Mesendoderm (in vitro differentiated cells): ENCODE measurements around the gene C11orf71.
A peak's percentile ranks its signal among the peaks of the same experiment; 100 is the strongest.

Experiments
- DNase-seq: peaks from one replicate; pipeline ENCODE4 v3.0.0; 2013
- H2AK5ac ChIP-seq: 2 replicates; pipeline ENCODE4 v1.6.1; 2013; ENCODE audit warnings: low read length, inconsistent platforms
- H2BK120ac ChIP-seq: 2 replicates; pipeline ENCODE4 v1.6.1; 2013; ENCODE audit warnings: low read depth, mild to moderate bottlenecking, low read length, moderate library complexity, mixed read lengths
- H2BK15ac ChIP-seq: replicated peaks from 2 replicates; pipeline ENCODE4 v1.6.1; 2013; ENCODE audit warnings: low read depth, mild to moderate bottlenecking, moderate library complexity
- H2BK5ac ChIP-seq: 2 replicates; pipeline ENCODE4 v1.6.1; 2013; ENCODE audit warnings: low read length, inconsistent platforms
- H3K18ac ChIP-seq: 2 replicates; pipeline ENCODE4 v1.6.1; 2013; ENCODE audit warnings: mild to moderate bottlenecking, low read length, mixed read lengths
- H3K23ac ChIP-seq: one replicate; pipeline ENCODE4 v1.6.1; 2013; ENCODE audit warnings: low read length
- H3K27ac ChIP-seq: 2 replicates; pipeline ENCODE4 v1.5.1; 2013; ENCODE audit warnings: low read depth, mild to moderate bottlenecking, inconsistent platforms, low read length, moderate library complexity
- H3K27me3 ChIP-seq: 2 replicates; pipeline ENCODE4 v1.6.1; 2013; ENCODE audit warnings: low read length, control low read depth, mild to moderate bottlenecking, inconsistent platforms; ENCODE audit not compliant: insufficient read depth, poor library complexity
- H3K36me3 ChIP-seq: 2 replicates; pipeline ENCODE4 v1.6.1; 2013; ENCODE audit warnings: low read length, inconsistent platforms; ENCODE audit not compliant: control insufficient read depth, insufficient read depth
- H3K4ac ChIP-seq: one replicate; pipeline ENCODE4 v1.6.1; 2013; ENCODE audit warnings: low read depth, mild to moderate bottlenecking, low read length, moderate library complexity
- H3K4me1 ChIP-seq: 2 replicates; pipeline ENCODE4 v1.6.1; 2013; ENCODE audit warnings: low read depth, low read length, inconsistent platforms; ENCODE audit not compliant: control insufficient read depth
- H3K4me2 ChIP-seq: 2 replicates; pipeline ENCODE4 v1.6.1; 2013; ENCODE audit warnings: low read length
- H3K4me3 ChIP-seq: 2 replicates; pipeline ENCODE4 v1.5.1; 2013; ENCODE audit warnings: mild to moderate bottlenecking, low read length
- H3K56ac ChIP-seq: one replicate; pipeline ENCODE4 v1.6.1; 2013; ENCODE audit warnings: low read length
- H3K79me1 ChIP-seq: 2 replicates; pipeline ENCODE4 v1.6.1; 2013; ENCODE audit warnings: low read length, inconsistent platforms
- H3K79me2 ChIP-seq: 2 replicates; pipeline ENCODE4 v1.6.1; 2013; ENCODE audit warnings: mild to moderate bottlenecking, low read length; ENCODE audit not compliant: control insufficient read depth, insufficient read depth
- H3K9ac ChIP-seq: 2 replicates; pipeline ENCODE4 v1.6.1; 2013; ENCODE audit warnings: low read length, inconsistent platforms
- H4K5ac ChIP-seq: one replicate; pipeline ENCODE4 v1.6.1; 2013; ENCODE audit warnings: low read length
- H4K8ac ChIP-seq: one replicate; pipeline ENCODE4 v1.6.1; 2013; ENCODE audit warnings: low read depth, mild to moderate bottlenecking, control low read depth, low read length, moderate library complexity
- WGBS: extraction: QIAGEN DNeasy Blood & Tissue Kit; methylation state at CpG from one replicate; pipeline ENCODE4 v1.1.7; 2013; ENCODE audit warnings: low lambda C conversion rate, missing lambda C conversion rate; ENCODE audit not compliant: insufficient coverage; ENCODE audit errors: extremely low coverage; 5-methylcytosine and 5-hydroxymethylcytosine counted together

C11orf71 gene

DNA sequence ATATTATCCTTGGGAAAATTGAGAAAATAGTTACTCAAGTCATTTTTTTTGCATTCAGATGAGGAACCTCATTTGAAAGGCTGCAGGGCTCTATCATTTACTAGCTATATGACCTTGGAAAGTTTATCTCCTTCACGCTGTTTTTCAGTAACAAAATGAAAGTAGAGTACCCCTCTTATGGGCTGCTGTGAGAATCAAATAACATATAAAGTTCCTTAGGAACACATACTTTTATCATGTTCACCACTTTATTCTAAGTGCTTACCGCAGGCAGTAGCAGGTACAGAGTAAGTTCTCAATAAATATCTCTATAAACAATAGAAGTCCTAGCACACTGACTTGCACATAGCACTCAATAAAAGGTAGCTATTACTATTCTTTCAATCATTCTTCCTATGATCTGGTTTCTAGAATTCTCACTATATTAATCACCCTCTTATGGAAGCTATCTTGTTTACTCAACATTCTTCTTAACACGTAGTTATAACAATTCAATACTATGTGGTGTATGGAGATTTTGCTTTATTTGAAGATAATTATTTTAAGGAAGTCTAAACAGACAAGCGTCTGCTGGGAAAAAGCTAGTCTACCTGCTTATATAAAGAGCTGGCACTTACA is 1.9 kb downstream of the C11orf71 start:
- no peak overlapping the region for H3K23ac ChIP-seq
- H3K27ac ChIP-seq = no peak overlapping the region
- no peaks in the 10 kb centered on the region for H3K79me1 ChIP-seq
- no peak overlapping the region for H3K4me3 ChIP-seq
- no peak overlapping the region for H3K4ac ChIP-seq
- H2BK120ac ChIP-seq = no peak overlapping the region
- no peaks in the 10 kb centered on the region for H3K36me3 ChIP-seq
- H3K27me3 ChIP-seq = no peaks in the 10 kb centered on the region
- no peak overlapping the region for H2BK15ac ChIP-seq
- no peak overlapping the region for H3K4me2 ChIP-seq
- H2BK5ac ChIP-seq = no peak overlapping the region
- no peak overlapping the region for H2AK5ac ChIP-seq
- H4K8ac ChIP-seq = no peak overlapping the region
- no peak for DNase-seq
- no CpG with 5 or more reads among the region's 4 CpGs for WGBS
- peaks cover 2% of the 10 kb centered on the region for H3K4me1 ChIP-seq
- peaks cover 17% of the 10 kb centered on the region for H3K79me2 ChIP-seq
- H3K9ac ChIP-seq = no peak overlapping the region
- no peak overlapping the region for H4K5ac ChIP-seq
- no peak overlapping the region for H3K56ac ChIP-seq
- H3K18ac ChIP-seq = no peak overlapping the region

DNA sequence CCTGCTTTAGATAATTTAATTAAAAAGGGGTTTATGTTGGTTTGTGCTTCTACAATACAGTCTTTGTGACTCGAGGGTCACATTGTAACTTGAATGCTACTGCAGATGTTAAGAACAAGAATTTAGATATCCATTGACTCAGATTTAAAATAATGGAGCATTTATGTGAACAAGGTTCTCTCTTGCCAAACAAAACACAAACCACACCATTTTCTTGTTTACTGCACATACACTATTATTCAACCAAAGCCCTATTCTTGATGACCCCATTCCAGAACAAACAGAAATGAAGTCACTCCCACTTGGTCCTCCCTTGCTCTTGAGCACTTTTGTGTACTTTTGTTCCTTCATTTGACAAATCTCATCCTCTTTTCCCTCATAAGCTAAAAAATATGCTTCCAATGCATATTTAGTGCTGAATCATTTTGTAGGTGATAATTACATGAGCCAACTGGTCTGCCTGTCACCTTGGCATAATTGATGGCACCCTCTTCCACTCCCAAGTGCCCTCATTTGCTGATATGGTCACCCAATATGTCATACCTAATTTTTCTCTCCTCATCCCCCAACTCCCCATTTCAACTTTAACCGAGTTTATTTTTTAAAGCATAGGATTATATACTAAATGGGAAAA is 2.8 kb downstream of the C11orf71 start:
- H2BK5ac ChIP-seq = no peak overlapping the region
- H3K4ac ChIP-seq = no peak overlapping the region
- H2AK5ac ChIP-seq = no peak overlapping the region
- H3K27me3 ChIP-seq = no peaks in the 10 kb centered on the region
- no peak overlapping the region for H3K4me3 ChIP-seq
- H3K4me2 ChIP-seq = no peak overlapping the region
- H2BK15ac ChIP-seq = no peak overlapping the region
- H2BK120ac ChIP-seq = no peak overlapping the region
- DNase-seq = no peak
- H4K5ac ChIP-seq = no peak overlapping the region
- no peak overlapping the region for H4K8ac ChIP-seq
- H3K56ac ChIP-seq = no peak overlapping the region
- no peaks in the 10 kb centered on the region for H3K36me3 ChIP-seq
- no peaks in the 10 kb centered on the region for H3K79me1 ChIP-seq
- no CpG with 5 or more reads among the region's 2 CpGs for WGBS
- H3K4me1 ChIP-seq = peaks cover 2% of the 10 kb centered on the region
- H3K23ac ChIP-seq = no peak overlapping the region
- no peak overlapping the region for H3K18ac ChIP-seq
- H3K79me2 ChIP-seq = peaks cover 14% of the 10 kb centered on the region
- H3K27ac ChIP-seq = no peak overlapping the region
- no peak overlapping the region for H3K9ac ChIP-seq

DNA sequence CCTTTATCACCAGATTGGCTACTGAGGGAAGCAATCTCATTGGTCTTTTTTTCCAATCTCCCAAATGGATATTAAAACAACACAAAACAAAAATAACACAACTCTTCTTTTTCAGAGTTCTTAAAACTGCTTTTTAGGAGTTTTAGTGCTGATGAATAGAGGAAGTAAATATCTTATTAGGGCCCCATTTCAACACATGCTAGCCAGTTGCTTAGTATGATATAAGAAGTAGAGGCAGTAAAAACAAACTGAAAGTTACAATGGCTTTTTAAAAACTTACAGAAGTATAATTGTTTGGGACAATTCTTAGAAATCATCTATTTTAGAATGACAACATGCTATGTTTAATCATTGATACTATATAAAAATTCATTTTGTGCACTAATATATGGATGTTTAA is 3.4 kb downstream of the C11orf71 start:
- Histone ChIP-seq H3K79me2 (peaks cover 10% of the 10 kb centered on the region), H3K27ac (no peak overlapping the region), H2BK5ac (no peak overlapping the region), H3K4me2 (no peak overlapping the region), H2BK15ac (no peak overlapping the region), H4K5ac (no peak overlapping the region), H3K4ac (no peak overlapping the region), H3K56ac (no peak overlapping the region), H3K18ac (no peak overlapping the region), H2AK5ac (no peak overlapping the region), H4K8ac (no peak overlapping the region), H3K36me3 (no peaks in the 10 kb centered on the region), H2BK120ac (no peak overlapping the region), H3K79me1 (no peaks in the 10 kb centered on the region), H3K27me3 (no peaks in the 10 kb centered on the region), H3K4me3 (no peak overlapping the region), H3K9ac (no peak overlapping the region), H3K23ac (no peak overlapping the region), H3K4me1 (peaks cover 2% of the 10 kb centered on the region)
- no peak for DNase-seq

DNA sequence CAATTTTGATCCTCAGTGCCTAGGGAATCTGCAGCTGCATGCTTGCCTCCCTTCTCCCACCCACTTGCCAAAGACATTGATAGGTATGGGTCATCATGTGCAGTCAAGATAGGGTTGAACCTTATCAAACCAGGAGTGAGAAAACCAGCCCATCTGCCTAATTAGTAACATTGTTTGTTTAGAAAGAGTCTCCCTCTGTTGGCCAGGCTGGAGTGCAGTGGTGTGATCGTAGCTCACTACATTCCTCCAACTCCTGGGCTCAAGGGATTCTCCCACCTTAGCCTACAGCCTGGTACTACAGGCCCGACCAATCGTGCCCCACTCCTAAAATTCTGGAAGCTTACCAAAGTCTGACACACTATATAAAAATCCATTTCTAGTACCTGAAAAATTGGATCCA is 4.6 kb downstream of the C11orf71 start:
- Histone ChIP-seq H3K27ac (no peak overlapping the region), H3K79me1 (no peaks in the 10 kb centered on the region), H4K8ac (no peak overlapping the region), H3K4me2 (no peak overlapping the region), H3K18ac (no peak overlapping the region), H3K56ac (no peak overlapping the region), H3K79me2 (peaks cover 2% of the 10 kb centered on the region), H2AK5ac (no peak overlapping the region), H2BK15ac (no peak overlapping the region), H3K27me3 (no peaks in the 10 kb centered on the region), H3K23ac (no peak overlapping the region), H3K4ac (no peak overlapping the region), H4K5ac (no peak overlapping the region), H3K4me1 (peaks cover 2% of the 10 kb centered on the region), H3K36me3 (no peaks in the 10 kb centered on the region), H3K9ac (no peak overlapping the region), H3K4me3 (no peak overlapping the region), H2BK5ac (no peak overlapping the region), H2BK120ac (no peak overlapping the region)
- DNase-seq = peak; percentile 85
- WGBS = no CpG with 5 or more reads among the region's 3 CpGs

DNA sequence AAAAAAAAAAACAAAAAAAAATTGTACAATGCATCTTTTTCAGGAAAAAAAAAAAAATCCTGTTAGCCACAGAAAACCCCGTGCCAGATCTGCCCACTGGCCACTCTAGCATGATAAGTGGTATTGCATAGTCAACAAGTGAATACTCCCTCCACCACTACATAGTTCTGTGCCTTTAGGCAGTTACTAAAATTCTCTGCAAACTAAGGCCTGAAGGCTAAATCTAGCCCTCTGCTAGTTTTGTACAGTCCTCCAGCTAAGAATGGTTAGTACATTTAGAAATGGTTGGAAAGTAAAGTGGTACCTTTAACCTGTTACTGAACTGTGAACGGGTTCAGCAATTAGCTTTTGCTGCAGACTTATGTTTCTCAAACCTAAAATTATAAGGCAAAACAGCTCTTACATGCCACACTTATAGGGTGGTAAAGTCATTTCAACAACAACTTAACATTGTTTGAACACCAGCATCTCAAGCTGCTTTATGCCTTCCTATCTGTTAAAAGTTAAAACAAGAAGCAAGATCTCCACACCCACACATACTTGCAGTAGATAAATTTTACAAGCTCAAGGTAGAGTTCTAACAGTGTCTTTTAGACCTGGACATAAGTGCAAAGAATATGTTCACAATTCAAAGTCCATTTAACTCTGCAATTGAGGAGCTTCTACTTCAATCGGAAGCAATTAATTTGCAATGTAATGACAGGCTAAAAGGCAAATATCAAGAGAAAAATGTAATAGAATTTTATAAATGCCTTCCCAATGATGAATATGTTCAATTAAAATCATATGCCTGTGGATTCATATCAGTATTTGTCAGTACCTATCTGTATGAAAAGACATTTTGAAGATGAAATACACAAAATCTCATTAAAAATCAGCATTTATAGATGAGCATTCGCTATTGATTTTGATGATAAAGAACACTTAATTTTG is 7.3 kb downstream of the C11orf71 start:
- H3K79me1 ChIP-seq = no peaks in the 10 kb centered on the region
- H3K27ac ChIP-seq = no peak overlapping the region
- H3K4me1 ChIP-seq = no peaks in the 10 kb centered on the region
- WGBS = no CpG with 5 or more reads among the region's 4 CpGs
- no peaks in the 10 kb centered on the region for H3K79me2 ChIP-seq
- no peaks in the 10 kb centered on the region for H3K36me3 ChIP-seq
- no peak overlapping the region for H3K4me3 ChIP-seq
- no peak overlapping the region for H2BK5ac ChIP-seq
- H4K8ac ChIP-seq = no peak overlapping the region
- no peak overlapping the region for H3K56ac ChIP-seq
- no peak overlapping the region for H3K23ac ChIP-seq
- no peak overlapping the region for H3K18ac ChIP-seq
- DNase-seq = no peak
- H3K9ac ChIP-seq = no peak overlapping the region
- no peaks in the 10 kb centered on the region for H3K27me3 ChIP-seq
- no peak overlapping the region for H2BK15ac ChIP-seq
- H3K4ac ChIP-seq = no peak overlapping the region
- H3K4me2 ChIP-seq = no peak overlapping the region
- H2AK5ac ChIP-seq = no peak overlapping the region
- peak overlapping the region; percentile 82 for H2BK120ac ChIP-seq
- H4K5ac ChIP-seq = no peak overlapping the region
